ENCODE measurements around the gene C7orf25.

The C7orf25 gene

GRCh38 chr7:42869131-42870020, 42.5 kb downstream of the C7orf25 start:
- peak overlapping the region; percentile 87 to 96 for H3K27ac Mint-ChIP-seq
- ATAC-seq (peak; percentile 99), DNase-seq (peak; percentile 53 to 71)
- H3K27me3 Mint-ChIP-seq: peaks cover 13% of the 10 kb centered on the region
- H3K4me3 Mint-ChIP-seq: peak overlapping the region; percentile 52 to 65
- H3K9me3 Mint-ChIP-seq: peaks cover 7 to 27% of the 10 kb centered on the region in 2 donors
- H3K4me1 Mint-ChIP-seq: peaks cover 29% of the 10 kb centered on the region

GRCh38 chr7:42868480-42868879, 43.4 kb downstream of the C7orf25 start:
- DNase-seq: no peak
- peak overlapping the region in 1 of 2 donors; percentile 52 for H3K4me3 Mint-ChIP-seq
- H3K9me3 Mint-ChIP-seq: peaks cover 15 to 36% of the 10 kb centered on the region in 2 donors
- peaks cover 29% of the 10 kb centered on the region for H3K4me1 Mint-ChIP-seq
- peaks cover 21% of the 10 kb centered on the region for H3K27me3 Mint-ChIP-seq
- no peak for ATAC-seq
- H3K27ac Mint-ChIP-seq: no peak overlapping the region
